PC-9 (cell line): ENCODE results near the gene SALL3.

Source experiments
- CTCF ChIP-seq: fragments of 200-600 bp; sonication (generic); conservative IDR thresholded peaks from 2 replicates; pipeline ENCODE4 v1.6.1; 2017; ENCODE audit warnings: mixed run types, antibody characterized with exemption, mild to moderate bottlenecking, moderate library complexity
- EZH2 ChIP-seq: fragments of 200-600 bp; sonication (generic); IDR thresholded peaks from 2 replicates; pipeline ENCODE4 v1.8.0; 2017; ENCODE audit warnings: antibody characterized with exemption, low read depth

GRCh38 chr18:78979730-78980278 is at the start of gene SALL3:
- no peak for TF ChIP-seq CTCF
- TF ChIP-seq EZH2: no peak
